CD4-positive, alpha-beta T cell (primary cell): ENCODE results near the gene RNF150. TPM values are rescaled to one million over a fixed set of nuclear protein-coding genes. Genes with fewer than 3 reads are reported as not detected.

Source experiments
- ATAC-seq: fragments of 200-7000 bp; cut with Tn5 transposase; one replicate; pipeline ENCODE4 v1.10.0; 2022; ENCODE audit warnings: mild to moderate bottlenecking; ENCODE audit not compliant: poor library complexity
- CTCF ChIA-PET: fragments of 350-600 bp; sonication (Branson Sonifier 250); formaldehyde crosslinking; loops from one replicate; lab custom pipeline; 2021; ENCODE audit warnings: antibody characterized with exemption, inconsistent platforms; lab: Charles Lee
- POLR2A ChIA-PET: fragments of 350-600 bp; sonication (Branson Sonifier 250); formaldehyde crosslinking; loops from one replicate; lab custom pipeline; 2021; ENCODE audit warnings: antibody characterized with exemption, inconsistent platforms; lab: Charles Lee
- DNase-seq, 14 experiments: peaks; one replicate each; pipeline ENCODE4 v3.0.0-alpha.2; 2013 to 2020; ENCODE audit warnings: mixed read lengths in 2 of 14
- H3K27ac ChIP-seq, 2 donors: one replicate each; pipeline versions ENCODE4 v1.5.1 to v1.7.0; 2013; ENCODE audit warnings: low read length in 2 of 2, low read depth in 1 of 2, mild to moderate bottlenecking in 1 of 2
- H3K27me3 ChIP-seq, 2 experiments: 1 replicate in 1 of 2; 2 replicates in 1 of 2; pipeline versions ENCODE4 v1.6.1 to v1.7.0; 2013; ENCODE audit warnings: low read length in 2 of 2, control low read depth in 1 of 2, mild to moderate bottlenecking in 1 of 2, moderate library complexity in 1 of 2; ENCODE audit not compliant: insufficient read depth in 2 of 2, control insufficient read depth in 1 of 2
- H3K36me3 ChIP-seq: one replicate; pipeline ENCODE4 v1.6.1; 2013; ENCODE audit warnings: low read length, control low read depth; ENCODE audit not compliant: insufficient read depth
- H3K4me1 ChIP-seq: one replicate; pipeline ENCODE4 v1.6.1; 2013; ENCODE audit warnings: low read length, control low read depth; ENCODE audit not compliant: insufficient read depth
- H3K4me3 ChIP-seq: one replicate; pipeline ENCODE4 v1.5.1; 2013; ENCODE audit warnings: mild to moderate bottlenecking, low read length, moderate library complexity
- H3K9me3 ChIP-seq, 2 experiments: 1 replicate in 1 of 2; 2 replicates in 1 of 2; pipeline versions ENCODE4 v1.6.1 to v1.7.0; 2013; ENCODE audit warnings: low read length in 2 of 2, mild to moderate bottlenecking in 2 of 2, control low read depth in 1 of 2, moderate library complexity in 1 of 2; ENCODE audit not compliant: control insufficient read depth in 1 of 2, insufficient read depth in 1 of 2
- H3K27ac Mint-ChIP-seq: one replicate; pipeline ENCODE4 v1.8.0; 2020; ENCODE audit warnings: mixed read lengths
- H3K27me3 Mint-ChIP-seq: one replicate; pipeline ENCODE4 v1.8.0; 2021; ENCODE audit warnings: mixed read lengths
- H3K36me3 Mint-ChIP-seq: one replicate; pipeline ENCODE4 v1.8.0; 2021; ENCODE audit warnings: low read depth, mixed read lengths
- H3K4me1 Mint-ChIP-seq: one replicate; pipeline ENCODE4 v1.8.0; 2021; ENCODE audit warnings: low read depth, mixed read lengths
- H3K4me3 Mint-ChIP-seq: one replicate; pipeline ENCODE4 v1.8.0; 2020; ENCODE audit warnings: mild to moderate bottlenecking, mixed read lengths
- H3K9me3 Mint-ChIP-seq: one replicate; pipeline ENCODE4 v1.8.0; 2020; ENCODE audit warnings: mixed read lengths
- intact Hi-C, 2 experiments: fragments of 100-400 bp; cut with DNase I in 1 of 2; cut with micrococcal nuclease in 1 of 2; formaldehyde crosslinking; loops; one replicate each; pipeline versions ENCODE4 v1.15.1 to v1.9.0; 2023 to 2025; cut with DNase I, micrococcal nuclease
- total RNA-seq, 174 experiments: library from RNA in 2 of 174; stranded (reverse) in 2 of 174; gene quantifications; one replicate each; pipeline ENCODE4 v1.2.3 and lab custom pipeline; 2021 to 2026
- TF ChIP-seq, protein P1 (sequence below): fragments of 200-600 bp; IDR thresholded peaks from one replicate; pipeline ENCODE4 v1.8.0; 2022; ENCODE audit warnings: antibody characterized with exemption, mild to moderate bottlenecking

Gene RNF150
- total RNA-seq, 2 experiments from 2014 or later: not detected

DNA sequence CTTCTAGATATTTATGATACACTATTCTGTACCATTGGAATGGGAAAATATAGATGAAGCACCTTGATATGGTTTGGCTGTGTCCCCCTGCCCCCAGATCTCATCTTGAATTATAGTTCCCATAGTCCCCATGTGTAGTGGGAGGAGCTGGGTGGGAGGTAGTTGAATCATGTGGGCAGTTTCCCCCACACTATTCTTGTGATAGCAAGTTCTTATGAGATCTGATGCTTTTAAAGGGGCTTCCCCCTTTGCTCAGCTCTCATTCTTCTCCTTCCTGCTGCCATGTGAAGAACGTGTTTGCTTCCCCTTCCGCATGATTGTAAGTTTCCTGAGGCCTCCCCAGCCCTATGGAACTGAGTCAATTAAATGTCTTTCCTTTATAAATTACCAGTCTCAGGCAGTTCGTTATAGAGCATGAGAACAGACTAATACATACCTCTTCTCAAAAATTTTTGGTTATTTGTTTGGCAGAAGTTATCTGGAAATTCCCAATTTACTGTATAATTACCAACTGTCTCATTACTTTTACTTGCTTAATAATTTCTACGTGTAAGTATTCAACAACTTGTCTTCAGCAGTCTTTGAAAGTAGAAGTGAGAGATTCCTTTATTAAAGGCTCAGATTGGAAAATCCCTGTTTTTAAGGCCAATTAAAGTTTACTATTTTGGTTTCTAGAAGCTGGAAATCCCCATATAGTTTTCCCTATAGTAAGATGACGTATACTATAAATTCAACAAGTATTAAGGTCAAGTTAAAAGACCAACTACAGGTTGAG is 152.7 kb downstream of the RNF150 start:
- CTCF ChIA-PET: no interaction called here
- no peak overlapping the region for H3K27ac Mint-ChIP-seq
- H3K36me3 Mint-ChIP-seq: no peaks in the 10 kb centered on the region
- H3K9me3 Mint-ChIP-seq: no peaks in the 10 kb centered on the region
- no peak overlapping the region for H3K27ac ChIP-seq
- no peak overlapping the region for H3K4me3 ChIP-seq
- POLR2A ChIA-PET: no interaction called here
- H3K27me3 ChIP-seq: no peaks in the 10 kb centered on the region
- intact Hi-C loops: no loop called here
- no peak overlapping the region for H3K4me3 Mint-ChIP-seq
- TF ChIP-seq, protein P1, sequence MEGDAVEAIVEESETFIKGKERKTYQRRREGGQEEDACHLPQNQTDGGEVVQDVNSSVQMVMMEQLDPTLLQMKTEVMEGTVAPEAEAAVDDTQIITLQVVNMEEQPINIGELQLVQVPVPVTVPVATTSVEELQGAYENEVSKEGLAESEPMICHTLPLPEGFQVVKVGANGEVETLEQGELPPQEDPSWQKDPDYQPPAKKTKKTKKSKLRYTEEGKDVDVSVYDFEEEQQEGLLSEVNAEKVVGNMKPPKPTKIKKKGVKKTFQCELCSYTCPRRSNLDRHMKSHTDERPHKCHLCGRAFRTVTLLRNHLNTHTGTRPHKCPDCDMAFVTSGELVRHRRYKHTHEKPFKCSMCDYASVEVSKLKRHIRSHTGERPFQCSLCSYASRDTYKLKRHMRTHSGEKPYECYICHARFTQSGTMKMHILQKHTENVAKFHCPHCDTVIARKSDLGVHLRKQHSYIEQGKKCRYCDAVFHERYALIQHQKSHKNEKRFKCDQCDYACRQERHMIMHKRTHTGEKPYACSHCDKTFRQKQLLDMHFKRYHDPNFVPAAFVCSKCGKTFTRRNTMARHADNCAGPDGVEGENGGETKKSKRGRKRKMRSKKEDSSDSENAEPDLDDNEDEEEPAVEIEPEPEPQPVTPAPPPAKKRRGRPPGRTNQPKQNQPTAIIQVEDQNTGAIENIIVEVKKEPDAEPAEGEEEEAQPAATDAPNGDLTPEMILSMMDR: no peak
- DNase-seq: no peak
- no peaks in the 10 kb centered on the region for H3K27me3 Mint-ChIP-seq
- H3K4me1 Mint-ChIP-seq: no peaks in the 10 kb centered on the region
- no peak for ATAC-seq
- H3K9me3 ChIP-seq: no peaks in the 10 kb centered on the region
- H3K4me1 ChIP-seq: no peaks in the 10 kb centered on the region
- H3K36me3 ChIP-seq: no peaks in the 10 kb centered on the region

DNA sequence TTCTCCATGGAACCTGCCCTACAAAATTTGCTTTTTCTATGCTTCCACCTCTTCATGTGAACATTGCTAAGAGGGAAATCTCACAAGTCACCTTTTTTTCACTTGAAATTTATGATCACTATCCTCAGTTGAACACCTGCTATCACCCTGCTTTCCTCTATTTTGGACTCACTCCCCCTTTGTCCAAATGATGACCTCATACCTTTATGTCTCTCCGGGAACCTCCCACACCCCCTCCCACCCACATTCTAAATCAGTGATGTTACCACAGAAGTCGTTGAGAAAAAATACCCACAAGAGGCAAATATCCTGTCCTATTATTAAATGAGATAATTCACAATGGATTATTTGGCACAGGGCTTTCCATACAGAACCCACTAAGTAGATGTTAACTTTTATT is 156.5 kb downstream of the RNF150 start:
- DNase-seq (no peak), ATAC-seq (no peak)
- POLR2A ChIA-PET: no interaction called here
- H3K36me3 Mint-ChIP-seq: no peaks in the 10 kb centered on the region
- no peaks in the 10 kb centered on the region for H3K27me3 Mint-ChIP-seq
- no peak overlapping the region for H3K4me3 Mint-ChIP-seq
- H3K27ac Mint-ChIP-seq: no peak overlapping the region
- CTCF ChIA-PET: no interaction called here
- Histone ChIP-seq H3K4me1 (no peaks in the 10 kb centered on the region), H3K27me3 (no peaks in the 10 kb centered on the region), H3K36me3 (no peaks in the 10 kb centered on the region), H3K4me3 (no peak overlapping the region), H3K9me3 (no peaks in the 10 kb centered on the region), H3K27ac (no peak overlapping the region)
- TF ChIP-seq, protein P1: no peak
- intact Hi-C loops: no loop called here
- no peaks in the 10 kb centered on the region for H3K9me3 Mint-ChIP-seq
- no peaks in the 10 kb centered on the region for H3K4me1 Mint-ChIP-seq

DNA sequence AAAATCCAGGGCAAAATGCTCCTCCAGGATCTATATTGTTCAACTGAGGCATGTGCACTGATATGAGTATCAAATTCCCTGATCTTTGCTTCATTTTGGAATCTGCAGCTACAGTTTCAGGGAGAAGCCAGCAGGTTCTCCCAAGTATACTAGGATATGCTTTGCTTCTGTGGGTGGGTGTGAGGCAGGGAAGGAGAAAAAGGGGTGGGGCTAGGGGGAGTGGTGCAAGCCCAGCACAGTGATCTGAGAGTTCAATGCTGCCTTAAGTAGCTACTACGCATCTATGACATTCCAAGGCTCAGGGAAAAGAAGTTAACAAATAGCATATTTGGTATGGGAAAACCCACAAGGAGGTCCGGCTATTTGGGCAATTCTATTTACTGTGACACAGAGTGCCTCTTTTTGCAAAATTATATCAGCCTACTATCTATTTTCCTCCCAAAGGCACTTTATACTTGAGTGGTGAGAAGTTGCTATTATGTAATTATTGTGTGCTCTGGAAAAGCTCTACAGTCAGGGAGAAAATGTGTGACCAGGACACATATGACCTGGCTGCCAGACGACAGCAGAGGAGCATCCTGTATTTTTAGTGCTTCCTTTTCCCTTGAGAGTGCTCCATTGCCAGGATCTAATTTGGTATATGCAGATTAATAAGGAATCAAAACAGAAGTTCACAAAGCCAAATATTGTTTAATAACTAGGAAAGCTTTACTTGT is 162.0 kb downstream of the RNF150 start:
- ATAC-seq: no peak
- H3K4me1 ChIP-seq: no peaks in the 10 kb centered on the region
- intact Hi-C loops: no loop called here

More for the DNA sequence above, 162.0 kb downstream of the RNF150 start:
- TF ChIP-seq, protein P1: no peak
- no peak overlapping the region for H3K27ac Mint-ChIP-seq
- CTCF ChIA-PET: no interaction called here
- no peak overlapping the region for H3K4me3 ChIP-seq
- peaks cover 10% of the 10 kb centered on the region for H3K27me3 Mint-ChIP-seq
- no peak overlapping the region for H3K27ac ChIP-seq
- H3K36me3 Mint-ChIP-seq: no peaks in the 10 kb centered on the region
- H3K9me3 Mint-ChIP-seq: no peaks in the 10 kb centered on the region
- DNase-seq: no peak
- POLR2A ChIA-PET: no interaction called here
- no peaks in the 10 kb centered on the region for H3K4me1 Mint-ChIP-seq
- no peaks in the 10 kb centered on the region for H3K27me3 ChIP-seq
- H3K9me3 ChIP-seq: no peaks in the 10 kb centered on the region
- H3K36me3 ChIP-seq: no peaks in the 10 kb centered on the region
- H3K4me3 Mint-ChIP-seq: no peak overlapping the region
